Breast epithelium (tissue), 4 donors: ENCODE data around the gene SLC9B2. TPM values are rescaled to one million over a fixed set of nuclear protein-coding genes. Genes with fewer than 3 reads are reported as not detected.

Experiments
- DNase-seq, 2 donors: peaks; one replicate each; pipeline ENCODE4 v3.0.0-alpha.2; 2019; ENCODE audit warnings: low spot score in 2 of 2
- H3K27ac ChIP-seq, 2 donors: fragments of 200-600 bp; sonication (generic) in 1 of 2; one replicate each; pipeline ENCODE4 v1.5.1; 2016 to 2019; ENCODE audit warnings: mild to moderate bottlenecking in 1 of 2
- H3K27me3 ChIP-seq, 2 donors: fragments of 200-600 bp; sonication (generic) in 1 of 2; one replicate each; pipeline versions ENCODE4 v1.5.1 to v1.6.0; 2017 to 2019; ENCODE audit warnings: control low read depth in 1 of 2, mild to moderate bottlenecking in 1 of 2
- H3K36me3 ChIP-seq: fragments of 200-600 bp; one replicate; pipeline ENCODE4 v1.5.1; 2019
- H3K4me1 ChIP-seq, 2 donors: fragments of 200-600 bp; sonication (generic); one replicate each; pipeline ENCODE4 v1.5.1; 2016 to 2019; ENCODE audit warnings: control low read depth in 1 of 2
- H3K4me3 ChIP-seq, 3 donors: fragments of 200-600 bp; sonication (generic); 1 replicate in 2 of 3; 2 replicates in 1 of 3; pipeline ENCODE4 v1.5.1; 2016 to 2019; ENCODE audit warnings: mild to moderate bottlenecking in 3 of 3, moderate library complexity in 2 of 3
- H3K9me3 ChIP-seq, 2 donors: fragments of 200-600 bp; sonication (generic) in 1 of 2; one replicate each; pipeline ENCODE4 v1.5.1; 2016 to 2019; ENCODE audit warnings: control low read depth in 1 of 2
- POLR2A ChIP-seq: fragments of 450-650 bp; IDR thresholded peaks from one replicate; pipeline ENCODE4 v1.6.1; 2016; ENCODE audit warnings: antibody characterized with exemption, mild to moderate bottlenecking, moderate library complexity
- POLR2AphosphoS5 ChIP-seq, 3 donors: sonication (generic); formaldehyde crosslinking; IDR thresholded peaks; one replicate each; pipeline ENCODE4 v1.6.1; 2017; ENCODE audit warnings: antibody characterized with exemption in 3 of 3
- intact Hi-C: fragments of 100-400 bp; cut with DNase I; formaldehyde crosslinking; loops from one replicate; pipeline ENCODE4 v1.15.1; 2023; ENCODE audit warnings: low total_unique reads
- total RNA-seq, 3 donors: library from RNA; depleted of rRNA; stranded (reverse); fragments of >200 nt; gene quantifications; one replicate each; pipeline ENCODE4 v1.1.0, GENCODE V29; 2016
- TF ChIP-seq, protein P1 (sequence below), 3 donors: fragments of 450-650 bp; IDR thresholded peaks; one replicate each; pipeline ENCODE4 v1.5.1; 2016 to 2017; ENCODE audit warnings: antibody characterized with exemption in 3 of 3, mild to moderate bottlenecking in 3 of 3, moderate library complexity in 3 of 3

Gene SLC9B2
- total RNA-seq, 3 donors from 2014 or later, result 14.9 to 17.0 (median 15.1) TPM

GRCh38 chr4:103079621-103080020 lies 3.1 kb upstream of the SLC9B2 start:
- Histone ChIP-seq H3K9me3 (no peaks in the 10 kb centered on the region), H3K4me1 (no peaks in the 10 kb centered on the region), H3K4me3 (no peak overlapping the region), H3K36me3 (no peaks in the 10 kb centered on the region), H3K27me3 (no peaks in the 10 kb centered on the region), H3K27ac (no peak overlapping the region)
- TF ChIP-seq POLR2A (no peak), POLR2AphosphoS5 (IDR thresholded peaks at IDR 0.05) (no peak)
- TF ChIP-seq, protein P1, sequence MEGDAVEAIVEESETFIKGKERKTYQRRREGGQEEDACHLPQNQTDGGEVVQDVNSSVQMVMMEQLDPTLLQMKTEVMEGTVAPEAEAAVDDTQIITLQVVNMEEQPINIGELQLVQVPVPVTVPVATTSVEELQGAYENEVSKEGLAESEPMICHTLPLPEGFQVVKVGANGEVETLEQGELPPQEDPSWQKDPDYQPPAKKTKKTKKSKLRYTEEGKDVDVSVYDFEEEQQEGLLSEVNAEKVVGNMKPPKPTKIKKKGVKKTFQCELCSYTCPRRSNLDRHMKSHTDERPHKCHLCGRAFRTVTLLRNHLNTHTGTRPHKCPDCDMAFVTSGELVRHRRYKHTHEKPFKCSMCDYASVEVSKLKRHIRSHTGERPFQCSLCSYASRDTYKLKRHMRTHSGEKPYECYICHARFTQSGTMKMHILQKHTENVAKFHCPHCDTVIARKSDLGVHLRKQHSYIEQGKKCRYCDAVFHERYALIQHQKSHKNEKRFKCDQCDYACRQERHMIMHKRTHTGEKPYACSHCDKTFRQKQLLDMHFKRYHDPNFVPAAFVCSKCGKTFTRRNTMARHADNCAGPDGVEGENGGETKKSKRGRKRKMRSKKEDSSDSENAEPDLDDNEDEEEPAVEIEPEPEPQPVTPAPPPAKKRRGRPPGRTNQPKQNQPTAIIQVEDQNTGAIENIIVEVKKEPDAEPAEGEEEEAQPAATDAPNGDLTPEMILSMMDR (IDR thresholded peaks at IDR 0.05), result no peak
- intact Hi-C loops, result no loop called here
- no peak for DNase-seq

DNA sequence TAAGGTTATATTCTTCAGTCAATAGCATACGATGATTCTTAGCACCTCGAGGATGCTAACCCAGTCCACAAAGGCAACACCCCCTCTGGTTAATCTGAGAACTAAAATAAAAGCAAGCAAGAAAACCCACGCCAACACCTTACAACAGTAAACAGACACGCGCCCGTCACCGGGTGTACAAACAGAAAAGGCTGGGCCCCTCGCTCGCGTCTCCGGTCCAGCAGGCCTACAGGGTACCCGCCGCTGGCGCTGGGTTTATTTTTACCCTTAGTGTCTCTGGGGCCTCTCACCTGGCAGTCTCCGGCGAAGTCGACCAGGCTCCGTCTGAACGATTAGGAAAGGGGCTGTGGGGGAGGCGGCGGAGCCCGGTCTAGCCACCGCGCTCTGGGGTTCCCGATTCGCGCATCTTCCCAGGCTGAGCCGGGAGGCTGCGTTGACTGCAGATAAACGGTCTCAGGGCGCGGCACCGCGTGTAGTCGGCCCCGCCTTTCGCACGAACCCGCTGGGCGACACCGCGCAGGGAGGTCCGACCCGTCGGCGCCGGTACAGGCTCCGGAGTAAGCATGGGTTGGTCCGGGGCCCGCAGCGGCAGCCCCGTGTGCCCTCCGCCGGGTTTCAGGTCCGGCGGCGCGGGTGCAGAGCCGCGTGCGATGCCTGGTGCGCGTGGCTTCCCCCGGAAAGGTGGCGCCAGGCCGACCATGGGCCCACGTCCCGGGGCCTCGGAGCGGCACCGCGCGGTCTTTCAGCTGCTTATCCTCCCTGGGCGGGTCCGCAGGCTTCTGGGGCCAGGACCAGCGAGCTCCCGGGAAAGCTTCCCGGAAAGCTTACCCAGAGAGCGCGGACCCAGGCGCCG lies 441 bp downstream of the SLC9B2 start:
- peak overlapping the region; percentile 86 to 93 for H3K27ac ChIP-seq
- H3K4me3 ChIP-seq, result peak overlapping the region; percentile 73 to 90 (median 82)
- intact Hi-C loops, result no loop called here
- H3K9me3 ChIP-seq, result no peaks in the 10 kb centered on the region
- H3K27me3 ChIP-seq, result no peaks in the 10 kb centered on the region
- peak; percentile 20 to 54 for DNase-seq
- no peaks in the 10 kb centered on the region for H3K36me3 ChIP-seq
- TF ChIP-seq POLR2AphosphoS5 (IDR thresholded peaks at IDR 0.05), result peak; percentile 37 to 51 (median 50)
- TF ChIP-seq, protein P1 (IDR thresholded peaks at IDR 0.05), result no peak
- TF ChIP-seq POLR2A, result no peak
- H3K4me1 ChIP-seq, result no peaks in the 10 kb centered on the region

GRCh38 chr4:103075435-103075893 lies 1.1 kb downstream of the SLC9B2 start:
- DNase-seq, result no peak
- H3K36me3 ChIP-seq, result no peaks in the 10 kb centered on the region
- H3K4me3 ChIP-seq, result peak overlapping the region; percentile 73 to 90 (median 82)
- H3K9me3 ChIP-seq, result no peaks in the 10 kb centered on the region
- intact Hi-C loops, result no loop called here
- no peaks in the 10 kb centered on the region for H3K27me3 ChIP-seq
- H3K27ac ChIP-seq, result peak overlapping the region; percentile 86 to 93
- no peaks in the 10 kb centered on the region for H3K4me1 ChIP-seq
- TF ChIP-seq POLR2A (no peak), POLR2AphosphoS5 (IDR thresholded peaks at IDR 0.05) (no peak)
- TF ChIP-seq, protein P1 (IDR thresholded peaks at IDR 0.05), result no peak

GRCh38 chr4:103074744-103075434 lies 1.7 kb downstream of the SLC9B2 start:
- H3K27me3 ChIP-seq, result no peaks in the 10 kb centered on the region
- no peaks in the 10 kb centered on the region for H3K4me1 ChIP-seq
- no peaks in the 10 kb centered on the region for H3K36me3 ChIP-seq
- H3K4me3 ChIP-seq, result peak overlapping the region in 1 of 3 donors; percentile 90
- intact Hi-C loops, result no loop called here
- H3K27ac ChIP-seq, result no peak overlapping the region
- H3K9me3 ChIP-seq, result no peaks in the 10 kb centered on the region
- DNase-seq, result no peak
- TF ChIP-seq POLR2A (no peak), POLR2AphosphoS5 (IDR thresholded peaks at IDR 0.05) (no peak)
- TF ChIP-seq, protein P1 (IDR thresholded peaks at IDR 0.05), result no peak
